CD14-positive monocyte (primary cell): ENCODE measurements around the gene WBP1. TPM values are rescaled to one million over a fixed set of nuclear protein-coding genes. Genes with fewer than 3 reads are reported as not detected.
A peak's percentile ranks its signal among the peaks of the same experiment; 100 is the strongest.
"Not testable (repeated sequence)": the region's sequence is repeated elsewhere in the genome, so short reads cannot be mapped to it uniquely, and the experiment has no call there.

Experiments
- DNase-seq, 3 donors: peaks; one replicate each; pipeline ENCODE4 v3.0.0-alpha.2; 2011 to 2022
- H2AFZ ChIP-seq: 2 replicates; pipeline ENCODE4 v1.6.0; 2012; ENCODE audit warnings: mild to moderate bottlenecking, low read depth, low read length, inconsistent platforms; ENCODE audit not compliant: insufficient read depth, poor library complexity, severe bottlenecking
- H3K27ac ChIP-seq, 2 donors: 1 replicate in 1 of 2; 2 replicates in 1 of 2; pipeline ENCODE4 v1.5.1; 2012 to 2013; ENCODE audit warnings: low read length in 2 of 2, control low read depth in 1 of 2, inconsistent platforms in 1 of 2, low read depth in 1 of 2, mild to moderate bottlenecking in 1 of 2
- H3K27me3 ChIP-seq, 2 donors: one replicate each; pipeline versions ENCODE4 v1.6.0 to v1.6.1; 2011 to 2013; ENCODE audit warnings: low read length in 2 of 2; ENCODE audit not compliant: control insufficient read depth in 2 of 2, insufficient read depth in 2 of 2
- H3K36me3 ChIP-seq, 2 donors: replicated peaks in 1 of 2; 1 replicate in 1 of 2; 2 replicates in 1 of 2; pipeline versions ENCODE4 v1.5.1 to v1.6.1; 2012 to 2013; ENCODE audit warnings: low read length in 2 of 2, control low read depth in 1 of 2, inconsistent platforms in 1 of 2, mild to moderate bottlenecking in 1 of 2; ENCODE audit not compliant: insufficient read depth in 2 of 2, control insufficient read depth in 1 of 2
- H3K4me1 ChIP-seq, 2 donors: 1 replicate in 1 of 2; 2 replicates in 1 of 2; pipeline versions ENCODE4 v1.5.1 to v1.6.1; 2012 to 2013; ENCODE audit warnings: low read length in 2 of 2, control low read depth in 1 of 2, inconsistent platforms in 1 of 2, mild to moderate bottlenecking in 1 of 2, moderate library complexity in 1 of 2; ENCODE audit not compliant: insufficient read depth in 2 of 2, control insufficient read depth in 1 of 2
- H3K4me2 ChIP-seq: replicated peaks from 2 replicates; pipeline ENCODE3; 2012; ENCODE audit warnings: low read length, moderate library complexity, mild to moderate bottlenecking; ENCODE audit not compliant: poor library complexity, severe bottlenecking; ENCODE audit errors: extremely low read depth
- H3K4me3 ChIP-seq, 3 experiments: fragments of 200-600 bp in 1 of 3; sonication (generic) in 1 of 3; replicated peaks in 1 of 3; 1 replicate in 2 of 3; 2 replicates in 1 of 3; pipeline ENCODE4 v1.5.1; 2011 to 2013; ENCODE audit warnings: low read length in 3 of 3, mild to moderate bottlenecking in 3 of 3, control low read depth in 2 of 3, low read depth in 2 of 3, inconsistent platforms in 1 of 3, moderate library complexity in 1 of 3
- H3K79me2 ChIP-seq: 2 replicates; pipeline ENCODE4 v1.6.0; 2012; ENCODE audit warnings: mild to moderate bottlenecking, control low read depth, inconsistent platforms, low read length, moderate library complexity; ENCODE audit not compliant: insufficient read depth
- H3K9ac ChIP-seq: 2 replicates; pipeline ENCODE4 v1.6.0; 2017; ENCODE audit warnings: low read length, mild to moderate bottlenecking; ENCODE audit not compliant: insufficient read depth, poor library complexity, severe bottlenecking
- H3K9me3 ChIP-seq, 2 donors: replicated peaks in 1 of 2; 1 replicate in 1 of 2; 2 replicates in 1 of 2; pipeline versions ENCODE4 v1.5.1 to v1.6.1; 2012 to 2013; ENCODE audit warnings: low read length in 2 of 2, control low read depth in 1 of 2; ENCODE audit not compliant: control insufficient read depth in 1 of 2, insufficient read depth in 1 of 2
- H4K20me1 ChIP-seq: 2 replicates; pipeline ENCODE4 v1.6.0; 2012; ENCODE audit warnings: mild to moderate bottlenecking, low read length, control low read depth, moderate library complexity; ENCODE audit not compliant: insufficient read depth
- H3K27ac Mint-ChIP-seq, 7 donors: one replicate each; pipeline ENCODE4 v1.8.0; 2020; ENCODE audit warnings: mild to moderate bottlenecking in 7 of 7, mixed read lengths in 7 of 7, moderate library complexity in 6 of 7, inconsistent platforms in 2 of 7
- H3K27me3 Mint-ChIP-seq, 3 donors: one replicate each; pipeline ENCODE4 v1.8.0; 2021 to 2022; ENCODE audit warnings: low read depth in 3 of 3, mild to moderate bottlenecking in 3 of 3, mixed read lengths in 3 of 3, moderate library complexity in 3 of 3, inconsistent platforms in 1 of 3
- H3K36me3 Mint-ChIP-seq, 2 donors: one replicate each; pipeline ENCODE4 v1.8.0; 2020; ENCODE audit warnings: mixed read lengths in 2 of 2, inconsistent platforms in 1 of 2, mild to moderate bottlenecking in 1 of 2
- H3K4me1 Mint-ChIP-seq: one replicate; pipeline ENCODE4 v1.8.0; 2020; ENCODE audit warnings: mild to moderate bottlenecking, mixed read lengths
- H3K4me3 Mint-ChIP-seq, 2 donors: one replicate each; pipeline ENCODE4 v1.8.0; 2020; ENCODE audit warnings: mild to moderate bottlenecking in 2 of 2, mixed read lengths in 2 of 2, moderate library complexity in 1 of 2
- H3K9me3 Mint-ChIP-seq, 7 donors: one replicate each; pipeline ENCODE4 v1.8.0; 2020 to 2022; ENCODE audit warnings: mixed read lengths in 7 of 7, mild to moderate bottlenecking in 6 of 7, moderate library complexity in 6 of 7, inconsistent platforms in 2 of 7
- CTCF ChIP-seq: fragments of 200-600 bp; IDR thresholded peaks from one replicate; pipeline ENCODE4 v1.8.0; 2022; ENCODE audit warnings: antibody characterized with exemption, mild to moderate bottlenecking
- WGBS: methylation state at CpG from one replicate; pipeline ENCODE4 v1.1.5; 2013; ENCODE audit warnings: missing lambda C conversion rate; ENCODE audit not compliant: insufficient coverage; 5-methylcytosine and 5-hydroxymethylcytosine counted together
- intact Hi-C, 2 donors: fragments of 100-400 bp; cut with micrococcal nuclease; formaldehyde crosslinking; loops; one replicate each; pipeline versions ENCODE4 v1.15.0 to v1.15.1; 2023
- polyA plus RNA-seq, 3 donors: library from polyadenylated mRNA; depleted of rRNA in 1 of 3; unstranded in 2 of 3; stranded (reverse) in 1 of 3; fragments of 300-500 nt in 2 of 3; fragments of >200 nt in 1 of 3; fragmentation: Illumina TruSeq in 2 of 3; gene quantifications; 1 replicate in 2 of 3; 2 replicates in 1 of 3; pipeline ENCODE4 v1.2.3, GENCODE V29; 2012 to 2021

WBP1 gene
- polyA plus RNA-seq, 3 donors, result 23.9 to 109 (median 31.0) TPM

DNA sequence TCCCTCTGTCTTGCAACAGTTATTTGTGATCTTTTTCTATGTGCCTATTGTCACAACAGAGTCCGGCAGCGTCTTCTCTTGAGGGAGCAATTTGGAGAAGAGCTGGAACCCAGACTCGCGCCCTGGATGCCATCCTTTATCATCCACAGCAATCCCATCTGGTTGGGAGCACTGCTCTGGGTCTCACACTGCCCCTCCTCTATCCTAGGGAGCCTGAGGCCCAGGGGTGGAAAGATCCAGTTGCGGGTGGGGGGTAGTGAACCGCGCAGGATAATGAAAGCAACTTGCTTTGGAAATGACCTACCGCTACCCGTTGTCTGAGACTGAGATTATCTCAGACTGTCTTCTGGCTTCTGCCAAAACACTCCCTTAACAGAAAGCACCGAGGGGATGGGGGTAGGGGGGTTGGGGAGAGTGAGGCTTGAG lies 713 bp downstream of the WBP1 start:
- Histone ChIP-seq H3K9me3 (no peaks in the 10 kb centered on the region), H3K79me2 (peaks cover 21% of the 10 kb centered on the region), H3K4me1 (peaks cover 35 to 42% of the 10 kb centered on the region in 2 donors), H3K4me3 (peak overlapping the region; percentile 74 to 90 (median 80)), H3K27me3 (no peaks in the 10 kb centered on the region), H2AFZ (peak overlapping the region; percentile 83), H3K9ac (peak overlapping the region; percentile 67), H4K20me1 (no peaks in the 10 kb centered on the region), H3K27ac (peak overlapping the region; percentile 81), H3K4me2 (peak overlapping the region; percentile 100), H3K36me3 (peaks cover 19 to 24% of the 10 kb centered on the region in 2 donors)
- peaks cover 49% of the 10 kb centered on the region for H3K4me1 Mint-ChIP-seq
- peaks cover 25 to 34% of the 10 kb centered on the region in 2 donors for H3K36me3 Mint-ChIP-seq
- TF ChIP-seq CTCF, result no peak
- no CpG with 5 or more reads among the region's 10 CpGs for WGBS
- peak overlapping the region; percentile 66 to 96 (median 93) for H3K27ac Mint-ChIP-seq
- peak overlapping the region; percentile 92 to 94 for H3K4me3 Mint-ChIP-seq
- H3K27me3 Mint-ChIP-seq, result peaks cover 0 to 2% (median 0%) of the 10 kb centered on the region in 3 donors
- intact Hi-C loops, result loop anchor here (5.0 kb wide), 1 partner anchor 68 kb away; the partner anchor contains the start of genes AUP1 (in 2 of the 2), DQX1 (in 2 of the 2) and HTRA2 (in 2 of the 2)
- no peak for DNase-seq
- peaks cover 0 to 3% (median 0%) of the 10 kb centered on the region in 7 donors for H3K9me3 Mint-ChIP-seq

DNA sequence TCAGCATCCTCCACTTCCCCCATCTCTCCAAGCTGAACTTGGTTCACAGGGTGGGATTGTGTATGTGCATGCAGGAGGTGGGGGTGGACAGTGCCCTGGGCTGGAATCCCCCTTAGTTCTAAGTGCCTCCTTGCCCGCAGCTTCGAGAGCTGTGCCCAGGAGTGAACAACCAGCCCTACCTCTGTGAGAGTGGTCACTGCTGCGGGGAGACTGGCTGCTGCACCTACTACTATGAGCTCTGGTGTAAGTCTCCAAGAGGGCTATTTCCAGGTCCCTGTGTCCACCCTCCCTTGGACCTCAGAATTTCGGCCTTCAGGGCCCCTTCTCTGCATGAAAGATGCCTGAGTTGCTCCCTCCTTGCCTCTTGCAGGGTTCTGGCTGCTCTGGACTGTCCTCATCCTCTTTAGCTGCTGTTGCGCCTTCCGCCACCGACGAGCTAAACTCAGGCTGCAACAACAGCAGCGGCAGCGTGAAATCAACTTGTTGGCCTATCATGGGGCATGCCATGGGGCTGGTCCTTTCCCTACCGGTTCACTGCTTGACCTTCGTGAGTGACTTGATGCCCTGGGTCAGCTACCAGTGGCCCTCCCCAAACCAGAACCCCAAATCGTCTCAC lies 1.4 kb downstream of the WBP1 start:
- peaks cover 28% of the 10 kb centered on the region for H3K79me2 ChIP-seq
- peak overlapping the region in 1 of 3 experiments; percentile 90 for H3K4me3 ChIP-seq
- intact Hi-C loops, result loop anchor here (5.0 kb wide), 1 partner anchor 68 kb away; the partner anchor contains the start of genes AUP1 (in 2 of the 2), DQX1 (in 2 of the 2) and HTRA2 (in 2 of the 2)
- H3K9me3 Mint-ChIP-seq, H2AFZ ChIP-seq, H3K27me3 Mint-ChIP-seq, DNase-seq, H3K9ac ChIP-seq, H3K27ac ChIP-seq, H3K9me3 ChIP-seq, H3K27me3 ChIP-seq, H3K4me2 ChIP-seq, H4K20me1 ChIP-seq: not testable (repeated sequence)
- Mint-ChIP-seq H3K4me1 (peaks cover 52% of the 10 kb centered on the region), H3K27ac (peak overlapping the region in 3 of 7 donors; percentile 66 to 76 (median 76)), H3K4me3 (peak overlapping the region; percentile 28 to 94), H3K36me3 (peaks cover 25 to 34% of the 10 kb centered on the region in 2 donors)
- H3K36me3 ChIP-seq, result peaks cover 19 to 24% of the 10 kb centered on the region in 2 donors
- peaks cover 37 to 45% of the 10 kb centered on the region in 2 donors for H3K4me1 ChIP-seq
- WGBS, result 90% methylated on average over 13 of the region's 13 CpGs

DNA sequence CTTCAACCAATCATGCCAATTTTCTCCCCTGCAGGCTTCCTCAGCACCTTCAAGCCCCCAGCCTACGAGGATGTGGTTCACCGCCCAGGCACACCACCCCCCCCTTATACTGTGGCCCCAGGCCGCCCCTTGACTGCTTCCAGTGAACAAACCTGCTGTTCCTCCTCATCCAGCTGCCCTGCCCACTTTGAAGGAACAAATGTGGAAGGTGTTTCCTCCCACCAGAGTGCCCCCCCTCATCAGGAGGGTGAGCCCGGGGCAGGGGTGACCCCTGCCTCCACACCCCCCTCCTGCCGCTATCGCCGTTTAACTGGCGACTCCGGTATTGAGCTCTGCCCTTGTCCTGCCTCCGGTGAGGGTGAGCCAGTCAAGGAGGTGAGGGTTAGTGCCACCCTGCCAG lies 1.9 kb downstream of the WBP1 start:
- H3K27me3 Mint-ChIP-seq, H3K9me3 ChIP-seq, H3K9me3 Mint-ChIP-seq, H3K4me2 ChIP-seq, H3K27me3 ChIP-seq, H4K20me1 ChIP-seq, H3K9ac ChIP-seq, H3K4me3 Mint-ChIP-seq, H3K4me3 ChIP-seq, intact Hi-C loops, H2AFZ ChIP-seq, H3K27ac ChIP-seq, DNase-seq: not testable (repeated sequence)
- Histone ChIP-seq H3K36me3 (peaks cover 19 to 24% of the 10 kb centered on the region in 2 donors), H3K4me1 (peaks cover 37 to 45% of the 10 kb centered on the region in 2 donors), H3K79me2 (peaks cover 32% of the 10 kb centered on the region)
- Mint-ChIP-seq H3K36me3 (peaks cover 25 to 34% of the 10 kb centered on the region in 2 donors), H3K4me1 (peaks cover 50% of the 10 kb centered on the region), H3K27ac (peak overlapping the region in 2 of 7 donors; percentile 6 to 76)
- 80% methylated on average over 2 of the region's 10 CpGs for WGBS
